Right hindlimb (tissue), 1 donor: ENCODE measurements around the gene TPO.

ENCODE experiments used
- DNase-seq: peaks from one replicate; pipeline ENCODE4 v3.0.0-alpha.2; 2018

Gene TPO

DNA sequence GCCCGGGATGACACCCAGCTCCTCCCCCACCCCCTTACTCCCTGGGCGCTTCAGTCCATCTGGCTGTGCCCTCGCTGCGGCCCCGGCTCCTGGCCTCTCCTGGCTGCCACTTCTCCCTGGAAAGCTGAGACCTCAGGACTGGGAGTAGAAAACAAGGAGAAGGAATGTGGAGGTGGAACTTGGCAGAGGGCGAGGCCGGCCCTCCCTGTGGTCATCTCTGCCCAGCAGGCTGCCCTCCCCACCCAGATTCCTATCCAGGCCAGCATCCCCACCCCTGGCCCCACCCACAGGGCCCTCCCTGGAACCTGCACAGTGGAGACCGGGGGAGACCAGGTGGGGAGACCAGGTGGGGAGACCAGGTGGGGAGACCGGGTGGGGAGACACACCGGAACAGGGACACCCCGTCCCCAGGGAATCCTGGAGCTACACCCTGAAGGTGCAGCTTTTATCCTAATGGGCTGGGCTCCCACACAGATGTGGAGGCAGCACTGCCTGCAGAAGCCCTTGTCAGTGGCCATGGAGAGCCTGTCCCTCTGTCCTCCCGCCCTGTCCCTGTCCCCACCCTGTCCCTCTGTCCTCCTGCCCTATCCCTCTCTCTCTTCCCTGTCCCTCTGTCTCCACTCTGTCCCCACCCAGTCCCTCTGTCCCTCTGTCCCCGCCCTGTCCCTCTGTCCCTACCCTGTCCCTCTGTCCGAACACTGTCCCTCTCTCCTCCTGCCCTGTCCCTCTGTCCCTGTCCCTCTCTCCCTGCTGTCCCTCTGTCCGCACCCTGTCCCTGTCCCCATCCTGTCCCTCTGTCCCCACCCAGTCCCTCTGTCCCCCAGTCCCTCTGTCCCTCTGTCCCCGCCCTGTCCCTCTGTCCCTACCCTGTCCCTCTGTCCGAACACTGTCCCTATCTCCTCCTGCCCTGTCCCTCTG is 173.9 kb downstream of the TPO start:
- no peak for DNase-seq

DNA sequence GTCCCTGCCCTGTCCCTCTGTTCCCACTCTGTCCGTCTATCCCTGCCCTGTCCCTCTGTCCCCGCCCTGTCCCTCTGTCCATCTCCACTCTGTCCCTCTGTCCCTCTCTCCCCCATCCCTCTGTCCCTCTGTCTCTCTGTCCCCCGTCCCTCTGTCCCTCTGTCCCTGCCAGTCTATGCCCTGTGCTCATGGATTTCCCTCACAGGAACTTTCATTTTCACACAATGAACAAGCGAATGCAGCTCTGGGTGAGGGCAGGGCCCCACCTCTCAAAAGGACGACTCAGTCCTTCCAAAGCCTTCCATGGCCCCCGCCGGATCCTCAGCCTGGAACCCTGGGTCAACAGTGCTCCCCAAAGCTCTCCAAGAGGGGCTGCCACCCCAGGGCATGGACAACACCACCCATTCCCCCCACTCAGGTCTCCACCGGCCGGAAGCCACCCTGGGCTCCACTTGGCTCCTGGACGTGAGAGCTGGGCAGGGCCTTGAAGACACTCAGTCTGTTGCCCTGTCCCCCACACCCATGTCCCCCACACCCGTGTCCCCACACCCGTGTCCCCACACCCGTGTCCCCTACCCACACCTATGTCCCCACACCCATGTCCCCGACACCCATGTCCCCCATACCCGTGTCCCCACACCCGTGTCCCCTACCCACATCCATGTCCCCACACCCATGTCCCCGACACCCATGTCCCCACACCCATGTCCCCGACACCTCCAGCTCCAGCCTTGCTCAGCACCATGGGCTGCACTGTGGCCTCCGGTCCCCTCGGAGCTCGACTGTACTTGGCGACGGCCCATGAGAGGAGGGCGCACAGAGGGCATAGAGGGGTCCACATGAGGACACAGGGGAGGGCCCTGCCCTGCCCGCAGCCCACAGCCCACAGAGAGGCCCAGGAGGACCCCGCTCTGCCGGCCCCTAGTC is 175.1 kb downstream of the TPO start:
- DNase-seq, result peak; percentile 14

GRCh38 chr2:1588978-1589621 is 175.8 kb downstream of the TPO start:
- DNase-seq, result peak; percentile 23

DNA sequence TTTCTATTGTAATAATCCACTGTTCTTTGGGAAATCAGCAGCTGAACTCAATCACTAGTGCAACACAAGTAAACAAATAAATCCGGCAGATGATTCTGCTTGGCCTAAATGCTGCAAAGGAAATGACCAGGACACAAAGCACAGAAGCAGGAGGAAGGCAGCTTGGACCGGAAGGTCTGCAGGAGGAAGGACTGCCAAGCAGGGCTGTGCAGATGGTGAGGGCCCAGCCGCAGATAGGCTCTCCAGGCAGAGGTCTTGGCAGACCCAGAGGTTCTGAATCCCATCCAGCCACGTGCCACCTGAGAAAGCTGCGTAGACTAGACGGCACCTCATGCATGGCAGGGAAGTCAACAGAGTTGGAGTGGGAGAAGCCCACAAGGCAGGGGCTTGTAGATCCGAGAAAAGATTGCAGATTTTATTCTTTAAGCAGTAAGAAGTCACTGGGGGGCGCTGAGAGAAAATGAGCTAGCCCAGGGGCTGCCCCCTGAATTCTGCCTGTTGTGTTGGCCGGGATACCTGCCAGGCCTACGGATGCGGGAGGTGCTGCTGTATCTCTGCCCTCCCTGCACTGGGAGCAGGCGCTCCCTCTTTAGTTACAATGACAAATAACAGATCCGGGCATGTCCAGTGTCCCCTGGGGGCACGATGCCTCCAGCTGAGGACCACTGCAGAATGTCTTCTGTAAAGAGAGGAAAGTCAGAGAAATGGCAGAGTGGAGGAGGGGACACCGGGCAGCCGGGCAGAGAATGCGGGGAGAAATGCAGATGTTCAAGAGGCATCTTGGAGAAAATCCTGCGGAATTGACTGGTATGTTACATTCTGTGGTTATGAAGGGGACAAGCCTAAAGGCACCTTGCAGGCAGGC is 177.6 kb downstream of the TPO start:
- DNase-seq, result no peak

DNA sequence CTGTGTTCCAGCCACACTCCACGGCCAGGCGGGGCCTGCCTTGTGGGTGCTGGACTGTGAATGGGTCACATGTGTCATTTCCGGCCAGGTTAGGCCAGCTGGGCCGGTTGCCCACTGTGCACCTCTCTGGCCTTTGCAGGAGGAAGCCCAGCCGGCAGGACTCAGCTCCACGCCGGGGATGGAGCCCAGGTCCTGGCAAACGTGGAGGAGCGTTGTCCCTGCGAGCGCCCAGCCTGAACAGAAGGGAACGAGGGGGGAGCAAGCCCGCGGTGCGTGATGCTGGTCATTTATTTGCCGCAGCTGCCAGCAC is 178.2 kb downstream of the TPO start:
- peak; percentile 29 for DNase-seq
